Smooth muscle cell (in vitro differentiated cells): Measurements from ENCODE around the gene KMT2E. TPM values are rescaled to one million over a fixed set of nuclear protein-coding genes. Genes with fewer than 3 reads are reported as not detected.

ENCODE experiments used
- DNase-seq: peaks from one replicate; lab custom pipeline; 2025; ENCODE audit not compliant: unreplicated experiment; lab: John Stamatoyannopoulos, UW
- H2AFZ ChIP-seq: fragments of 200-600 bp; sonication (generic); 2 replicates; pipeline ENCODE4 v1.6.0; 2016; ENCODE audit warnings: antibody characterized with exemption, low read depth, mild to moderate bottlenecking
- H3F3A ChIP-seq: fragments of 200-600 bp; sonication (generic); 2 replicates; pipeline ENCODE4 v1.6.0; 2017; ENCODE audit warnings: antibody characterized with exemption, low read depth
- H3K27ac ChIP-seq: fragments of 200-600 bp; sonication (generic); 2 replicates; pipeline ENCODE4 v1.5.1; 2016; ENCODE audit warnings: low read depth, mild to moderate bottlenecking
- H3K27me3 ChIP-seq: fragments of 200-600 bp; sonication (generic); 2 replicates; pipeline ENCODE4 v1.6.1; 2016; ENCODE audit warnings: low read depth, mild to moderate bottlenecking
- H3K36me3 ChIP-seq: fragments of 200-600 bp; sonication (generic); 2 replicates; pipeline ENCODE4 v1.5.1; 2016; ENCODE audit warnings: low read depth
- H3K4me1 ChIP-seq: fragments of 200-600 bp; sonication (generic); 2 replicates; pipeline ENCODE4 v1.5.1; 2016; ENCODE audit warnings: low read depth
- H3K4me2 ChIP-seq: fragments of 200-600 bp; sonication (generic); 2 replicates; pipeline ENCODE4 v1.6.0; 2016; ENCODE audit warnings: mild to moderate bottlenecking
- H3K4me3 ChIP-seq: fragments of 200-600 bp; sonication (generic); 2 replicates; pipeline ENCODE4 v1.5.1; 2016; ENCODE audit warnings: mild to moderate bottlenecking
- H3K79me2 ChIP-seq: fragments of 200-600 bp; sonication (generic); 2 replicates; pipeline ENCODE4 v1.6.0; 2016; ENCODE audit warnings: low read depth, mild to moderate bottlenecking
- H3K9ac ChIP-seq: fragments of 200-600 bp; sonication (generic); 2 replicates; pipeline ENCODE4 v1.6.0; 2016; ENCODE audit warnings: low read depth
- H3K9me3 ChIP-seq: fragments of 200-600 bp; sonication (generic); replicated peaks from 2 replicates; pipeline ENCODE4 v1.5.1; 2016; ENCODE audit warnings: low read depth
- H4K20me1 ChIP-seq: fragments of 200-600 bp; sonication (generic); 2 replicates; pipeline ENCODE4 v1.6.0; 2016; ENCODE audit warnings: low read depth
- CTCF ChIP-seq: fragments of 200-600 bp; sonication (generic); IDR thresholded peaks from 2 replicates; pipeline ENCODE4 v1.5.1; 2017; ENCODE audit warnings: borderline replicate concordance, mild to moderate bottlenecking, antibody characterized with exemption; ENCODE audit not compliant: insufficient read depth, poor library complexity, severe bottlenecking
- WGBS: methylation state at CpG from one replicate; pipeline ENCODE4 v1.1.7; 2016; ENCODE audit warnings: low lambda C conversion rate; 5-methylcytosine and 5-hydroxymethylcytosine counted together
- polyA plus RNA-seq: library from polyadenylated mRNA; unstranded; fragments of >200 nt; fragmentation: Nextera tagmentation; extraction: Ambion mirVana; gene quantifications from 2 replicates; pipeline ENCODE4 v1.2.1, GENCODE V29; 2016
- total RNA-seq: library from RNA; depleted of rRNA; stranded (reverse); fragments of >200 nt; gene quantifications from 2 replicates; pipeline ENCODE4 v1.2.3, GENCODE V29; 2014

Gene KMT2E
- total and polyA plus RNA-seq, 2 experiments from 2014 or later = 64.4 to 88.1 TPM

GRCh38 chr7:105055084-105055483, 41.1 kb downstream of the KMT2E start:
- no peaks in the 10 kb centered on the region for H3K9me3 ChIP-seq
- peaks cover 100% of the 10 kb centered on the region for H3K79me2 ChIP-seq
- H3K27me3 ChIP-seq = no peaks in the 10 kb centered on the region
- H3F3A ChIP-seq = no peaks in the 10 kb centered on the region
- H3K27ac ChIP-seq = peak overlapping the region; percentile 30
- no peaks in the 10 kb centered on the region for H3K4me1 ChIP-seq
- TF ChIP-seq CTCF = no peak
- peaks cover 10% of the 10 kb centered on the region for H3K36me3 ChIP-seq
- WGBS = 97% methylated on average over 2 of the region's 2 CpGs
- no peak overlapping the region for H2AFZ ChIP-seq
- H3K9ac ChIP-seq = no peak overlapping the region
- DNase-seq = no peak
- no peak overlapping the region for H3K4me3 ChIP-seq
- H3K4me2 ChIP-seq = no peak overlapping the region
- H4K20me1 ChIP-seq = peaks cover 100% of the 10 kb centered on the region

- Histone ChIP-seq H3K9ac (no peak overlapping the region), H3K4me1 (no peaks in the 10 kb centered on the region), H2AFZ (no peak overlapping the region), H3K27ac (peak overlapping the region; percentile 30), H4K20me1 (peaks cover 100% of the 10 kb centered on the region), H3K4me3 (no peak overlapping the region), H3F3A (no peaks in the 10 kb centered on the region), H3K9me3 (no peaks in the 10 kb centered on the region), H3K36me3 (peaks cover 10% of the 10 kb centered on the region), H3K27me3 (no peaks in the 10 kb centered on the region), H3K79me2 (peaks cover 100% of the 10 kb centered on the region), H3K4me2 (no peak overlapping the region)
- no peak for TF ChIP-seq CTCF
- DNase-seq = no peak
- WGBS = 50% methylated on average over 1 of the region's 1 CpG
These were observed 41.6 kb downstream of the KMT2E start for GRCh38 chr7:105055621-105056020.

- H3K27me3 ChIP-seq = no peaks in the 10 kb centered on the region
- no peaks in the 10 kb centered on the region for H3K9me3 ChIP-seq
- no peak overlapping the region for H3K9ac ChIP-seq
- no peak for TF ChIP-seq CTCF
- H3F3A ChIP-seq = no peaks in the 10 kb centered on the region
- H4K20me1 ChIP-seq = peaks cover 100% of the 10 kb centered on the region
- no peaks in the 10 kb centered on the region for H3K4me1 ChIP-seq
- no peak for DNase-seq
- H3K27ac ChIP-seq = no peak overlapping the region
- peaks cover 100% of the 10 kb centered on the region for H3K79me2 ChIP-seq
- 97% methylated on average over 4 of the region's 4 CpGs for WGBS
- no peak overlapping the region for H3K4me2 ChIP-seq
- H2AFZ ChIP-seq = no peak overlapping the region
- peaks cover 10% of the 10 kb centered on the region for H3K36me3 ChIP-seq
- H3K4me3 ChIP-seq = no peak overlapping the region
These were observed 43.5 kb downstream of the KMT2E start for GRCh38 chr7:105057472-105057871.

GRCh38 chr7:105060437-105060836, 46.4 kb downstream of the KMT2E start:
- peaks cover 21% of the 10 kb centered on the region for H3K36me3 ChIP-seq
- peaks cover 100% of the 10 kb centered on the region for H4K20me1 ChIP-seq
- 97% methylated on average over 4 of the region's 4 CpGs for WGBS

More at GRCh38 chr7:105060437-105060836, 46.4 kb downstream of the KMT2E start:
- Histone ChIP-seq H3F3A (no peaks in the 10 kb centered on the region), H3K9me3 (no peaks in the 10 kb centered on the region), H3K4me2 (no peak overlapping the region), H3K4me3 (no peak overlapping the region), H3K27ac (no peak overlapping the region), H3K9ac (no peak overlapping the region), H3K27me3 (no peaks in the 10 kb centered on the region), H2AFZ (no peak overlapping the region), H3K4me1 (no peaks in the 10 kb centered on the region), H3K79me2 (peaks cover 100% of the 10 kb centered on the region)
- TF ChIP-seq CTCF = no peak
- DNase-seq = no peak
